Measurements from ENCODE around the gene NCR2.

DNA sequence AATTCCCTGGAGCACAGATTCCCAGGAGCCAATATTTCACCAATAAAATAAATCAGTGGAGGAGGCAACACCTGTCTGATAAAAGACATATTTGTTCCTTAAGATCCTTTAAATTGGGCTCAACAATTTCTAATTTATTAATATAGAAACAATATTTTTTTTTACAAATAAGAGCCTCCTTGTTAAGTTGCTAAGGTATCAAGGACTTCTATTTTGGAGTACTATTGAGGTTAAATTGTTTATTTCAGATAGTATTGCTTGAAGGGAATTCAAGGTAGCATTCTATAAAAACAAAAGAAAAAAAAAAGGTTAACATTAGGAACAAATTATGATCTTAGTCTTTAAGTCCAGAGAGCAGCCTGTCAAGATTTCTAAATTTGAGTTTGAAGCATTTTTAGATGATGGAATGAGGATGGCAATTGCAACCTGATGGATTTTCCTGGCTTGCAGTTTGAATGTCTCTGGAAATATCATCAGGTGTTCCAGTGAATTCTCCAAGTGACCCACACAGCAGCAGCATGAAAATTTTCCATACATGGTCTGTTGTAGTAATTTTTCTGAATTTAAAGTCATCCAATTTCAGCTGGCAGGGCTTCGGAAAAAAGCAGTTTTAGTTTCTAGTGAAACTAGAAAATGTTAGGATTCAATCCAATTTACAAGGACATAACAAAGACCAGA is 19.3 kb upstream of the NCR2 start:
- no peak for TF ChIP-seq POLR2A (IDR thresholded peaks at IDR 0.05)
- TF ChIP-seq, protein P1, sequence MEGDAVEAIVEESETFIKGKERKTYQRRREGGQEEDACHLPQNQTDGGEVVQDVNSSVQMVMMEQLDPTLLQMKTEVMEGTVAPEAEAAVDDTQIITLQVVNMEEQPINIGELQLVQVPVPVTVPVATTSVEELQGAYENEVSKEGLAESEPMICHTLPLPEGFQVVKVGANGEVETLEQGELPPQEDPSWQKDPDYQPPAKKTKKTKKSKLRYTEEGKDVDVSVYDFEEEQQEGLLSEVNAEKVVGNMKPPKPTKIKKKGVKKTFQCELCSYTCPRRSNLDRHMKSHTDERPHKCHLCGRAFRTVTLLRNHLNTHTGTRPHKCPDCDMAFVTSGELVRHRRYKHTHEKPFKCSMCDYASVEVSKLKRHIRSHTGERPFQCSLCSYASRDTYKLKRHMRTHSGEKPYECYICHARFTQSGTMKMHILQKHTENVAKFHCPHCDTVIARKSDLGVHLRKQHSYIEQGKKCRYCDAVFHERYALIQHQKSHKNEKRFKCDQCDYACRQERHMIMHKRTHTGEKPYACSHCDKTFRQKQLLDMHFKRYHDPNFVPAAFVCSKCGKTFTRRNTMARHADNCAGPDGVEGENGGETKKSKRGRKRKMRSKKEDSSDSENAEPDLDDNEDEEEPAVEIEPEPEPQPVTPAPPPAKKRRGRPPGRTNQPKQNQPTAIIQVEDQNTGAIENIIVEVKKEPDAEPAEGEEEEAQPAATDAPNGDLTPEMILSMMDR (IDR thresholded peaks at IDR 0.05): no peak

Measured in esophagus squamous epithelium (tissue), 4 donors.